ENCODE data around the gene ZDBF2.

ZDBF2 gene

DNA sequence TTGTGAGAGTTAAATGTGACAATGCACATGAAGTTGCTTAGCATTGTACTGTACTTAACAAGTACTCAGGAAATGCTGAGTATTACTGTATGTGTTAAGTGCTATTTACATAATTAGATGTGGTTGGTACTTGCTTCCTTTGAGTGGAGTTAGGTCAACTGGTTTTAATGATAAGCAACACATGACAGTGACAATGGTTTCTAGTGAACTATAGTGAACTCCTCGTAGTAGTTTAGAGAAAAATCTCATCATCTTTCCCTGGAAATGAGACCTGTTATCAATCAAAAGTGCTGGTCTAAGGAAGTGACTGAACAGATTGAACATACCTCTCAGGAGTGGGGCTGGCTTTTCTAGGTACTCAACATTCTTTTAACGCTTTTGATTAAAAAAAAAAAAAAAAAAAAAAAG lies 29.2 kb upstream of the ZDBF2 start:
- Histone ChIP-seq H3K27ac (ENCODE audit: low read depth, low read length) (peak overlapping the region; percentile 79), H3K4me1 (ENCODE audit: control insufficient read depth, low read length) (peaks cover 29% of the 10 kb centered on the region)

DNA sequence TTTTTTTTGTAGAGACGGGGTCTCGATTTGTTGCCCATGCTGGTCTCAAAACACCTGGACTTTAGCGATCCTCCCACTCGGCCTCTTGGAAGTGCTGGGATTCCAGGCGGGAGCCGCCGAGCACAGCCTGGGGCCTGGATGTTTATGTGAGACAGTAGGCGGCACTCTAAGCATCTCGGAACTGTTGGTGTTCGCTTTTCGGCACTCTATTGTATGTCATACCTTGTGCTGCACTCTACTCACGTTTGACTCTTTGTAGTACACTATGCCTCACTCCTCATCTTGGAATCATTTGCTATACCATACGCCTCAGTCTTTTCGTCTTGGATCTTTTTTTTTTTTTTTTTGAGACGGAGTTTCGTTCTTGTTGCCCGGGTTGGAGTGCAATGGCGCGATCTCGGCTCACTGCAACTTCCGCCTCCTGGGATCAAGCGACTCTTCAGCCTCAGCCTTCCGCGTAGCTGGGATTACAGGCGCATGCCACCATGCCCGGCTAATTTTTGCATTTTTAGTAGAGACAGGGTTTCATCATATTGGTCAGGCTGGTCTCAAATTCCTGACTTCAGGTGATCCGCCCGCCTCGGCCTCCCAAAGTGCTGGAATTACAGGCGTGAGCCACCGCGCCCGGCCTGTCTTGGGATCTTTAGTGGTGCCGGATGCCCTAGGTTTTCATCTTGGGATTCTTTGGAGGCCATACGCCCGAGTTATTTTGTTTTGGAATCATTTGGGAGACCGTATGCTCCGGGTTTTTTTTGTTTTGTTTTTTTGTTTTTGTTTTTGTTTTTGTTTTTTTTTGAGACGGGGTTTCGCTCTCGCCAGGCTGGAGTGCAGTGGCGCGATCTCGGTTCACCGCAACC lies 24.2 kb upstream of the ZDBF2 start:
- no peaks in the 10 kb centered on the region for H3K36me3 ChIP-seq (ENCODE audit: control insufficient read depth, low read length)
- H3K79me2 ChIP-seq (ENCODE audit: control insufficient read depth, low read length) = no peaks in the 10 kb centered on the region
- no peaks in the 10 kb centered on the region for H3K9me2 ChIP-seq (replicated peaks; ENCODE audit: control insufficient read depth, low read length)
- H3K4me2 ChIP-seq (ENCODE audit: low read length) = peak overlapping the region; percentile 43
- no peak overlapping the region for H3K27ac ChIP-seq (ENCODE audit: low read depth, low read length)
- H3K9me3 ChIP-seq (ENCODE audit: control insufficient read depth, insufficient read depth, low read length) = no peaks in the 10 kb centered on the region
- H4K20me1 ChIP-seq (ENCODE audit: control insufficient read depth, insufficient read depth, low read depth, low read length) = no peaks in the 10 kb centered on the region
- TF ChIP-seq, protein P1, sequence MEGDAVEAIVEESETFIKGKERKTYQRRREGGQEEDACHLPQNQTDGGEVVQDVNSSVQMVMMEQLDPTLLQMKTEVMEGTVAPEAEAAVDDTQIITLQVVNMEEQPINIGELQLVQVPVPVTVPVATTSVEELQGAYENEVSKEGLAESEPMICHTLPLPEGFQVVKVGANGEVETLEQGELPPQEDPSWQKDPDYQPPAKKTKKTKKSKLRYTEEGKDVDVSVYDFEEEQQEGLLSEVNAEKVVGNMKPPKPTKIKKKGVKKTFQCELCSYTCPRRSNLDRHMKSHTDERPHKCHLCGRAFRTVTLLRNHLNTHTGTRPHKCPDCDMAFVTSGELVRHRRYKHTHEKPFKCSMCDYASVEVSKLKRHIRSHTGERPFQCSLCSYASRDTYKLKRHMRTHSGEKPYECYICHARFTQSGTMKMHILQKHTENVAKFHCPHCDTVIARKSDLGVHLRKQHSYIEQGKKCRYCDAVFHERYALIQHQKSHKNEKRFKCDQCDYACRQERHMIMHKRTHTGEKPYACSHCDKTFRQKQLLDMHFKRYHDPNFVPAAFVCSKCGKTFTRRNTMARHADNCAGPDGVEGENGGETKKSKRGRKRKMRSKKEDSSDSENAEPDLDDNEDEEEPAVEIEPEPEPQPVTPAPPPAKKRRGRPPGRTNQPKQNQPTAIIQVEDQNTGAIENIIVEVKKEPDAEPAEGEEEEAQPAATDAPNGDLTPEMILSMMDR (IDR thresholded peaks at IDR 0.05; ENCODE audit: low read depth, low read length, poor library complexity, severe bottlenecking) = peak; percentile 18
- TF ChIP-seq EZH2phosphoT487 (IDR thresholded peaks at IDR 0.05; ENCODE audit: borderline replicate concordance, low read length) = no peak
- H3K27me3 ChIP-seq (ENCODE audit: control insufficient read depth, low read length) = peaks cover 39% of the 10 kb centered on the region
- H3K4me1 ChIP-seq (ENCODE audit: control insufficient read depth, low read length) = peaks cover 19% of the 10 kb centered on the region
- H3F3A ChIP-seq (ENCODE audit: control insufficient read depth, insufficient read depth) = peaks cover 21% of the 10 kb centered on the region
- H3K4me3 ChIP-seq (ENCODE audit: low read length) = peak overlapping the region; percentile 59

More for the DNA sequence above, 29.2 kb upstream of the ZDBF2 start:
- Histone ChIP-seq H3K27me3 (ENCODE audit: control insufficient read depth, low read length) (peaks cover 25% of the 10 kb centered on the region), H3K4me3 (ENCODE audit: low read length) (peak overlapping the region; percentile 32), H3K9me3 (ENCODE audit: control insufficient read depth, insufficient read depth, low read length) (no peaks in the 10 kb centered on the region), H3K79me2 (ENCODE audit: control insufficient read depth, low read length) (no peaks in the 10 kb centered on the region), H3F3A (ENCODE audit: control insufficient read depth, insufficient read depth) (peaks cover 25% of the 10 kb centered on the region), H3K9me2 (replicated peaks; ENCODE audit: control insufficient read depth, low read length) (no peaks in the 10 kb centered on the region), H3K4me2 (ENCODE audit: low read length) (peak overlapping the region; percentile 66), H3K36me3 (ENCODE audit: control insufficient read depth, low read length) (no peaks in the 10 kb centered on the region), H4K20me1 (ENCODE audit: control insufficient read depth, insufficient read depth, low read depth, low read length) (no peaks in the 10 kb centered on the region)
- no peak for TF ChIP-seq EZH2phosphoT487 (IDR thresholded peaks at IDR 0.05; ENCODE audit: borderline replicate concordance, low read length)
- TF ChIP-seq, protein P1 (IDR thresholded peaks at IDR 0.05; ENCODE audit: low read depth, low read length, poor library complexity, severe bottlenecking) = no peak

DNA sequence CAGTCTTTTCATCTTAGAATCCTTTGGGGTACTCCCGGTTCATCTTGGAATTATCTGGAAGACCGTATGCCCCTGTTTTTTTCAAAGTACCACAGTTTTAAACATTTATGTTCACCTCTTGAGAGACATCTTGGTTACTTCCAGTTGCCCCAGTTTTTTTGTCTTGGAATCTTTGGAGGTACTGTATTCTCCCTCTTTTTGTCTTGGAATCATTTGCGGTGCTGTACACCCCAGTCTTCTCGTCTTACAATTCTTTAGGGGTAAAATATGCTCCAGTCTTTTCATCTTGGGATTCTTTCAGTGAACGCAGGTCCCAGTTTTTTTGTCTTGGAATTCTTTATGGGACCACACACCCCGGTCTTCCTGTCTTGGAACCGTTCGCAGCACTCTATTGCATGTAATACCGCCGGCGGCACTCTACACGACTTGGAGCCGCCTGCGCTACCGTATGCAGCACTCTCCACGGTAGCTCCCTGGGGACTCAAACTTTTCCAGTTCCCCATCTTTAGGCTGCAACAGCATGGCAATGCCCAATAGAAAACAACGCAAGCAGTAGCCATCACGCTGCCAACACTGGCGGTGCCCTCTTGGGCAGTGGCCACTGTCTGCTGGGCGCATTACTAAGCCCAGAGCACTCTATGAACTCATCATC lies 21.2 kb upstream of the ZDBF2 start:
- TF ChIP-seq, protein P1 (IDR thresholded peaks at IDR 0.05; ENCODE audit: low read depth, low read length, poor library complexity, severe bottlenecking) = no peak
- TF ChIP-seq EZH2phosphoT487 (IDR thresholded peaks at IDR 0.05; ENCODE audit: borderline replicate concordance, low read length) = no peak
- H3K9me2 ChIP-seq (replicated peaks; ENCODE audit: control insufficient read depth, low read length) = no peaks in the 10 kb centered on the region
- no peaks in the 10 kb centered on the region for H3K36me3 ChIP-seq (ENCODE audit: control insufficient read depth, low read length)
- no peaks in the 10 kb centered on the region for H3F3A ChIP-seq (ENCODE audit: control insufficient read depth, insufficient read depth)
- no peak overlapping the region for H3K4me2 ChIP-seq (ENCODE audit: low read length)
- no peaks in the 10 kb centered on the region for H3K79me2 ChIP-seq (ENCODE audit: control insufficient read depth, low read length)
- H3K27ac ChIP-seq (ENCODE audit: low read depth, low read length) = no peak overlapping the region
- peaks cover 46% of the 10 kb centered on the region for H3K27me3 ChIP-seq (ENCODE audit: control insufficient read depth, low read length)
- H3K9me3 ChIP-seq (ENCODE audit: control insufficient read depth, insufficient read depth, low read length) = no peaks in the 10 kb centered on the region
- H4K20me1 ChIP-seq (ENCODE audit: control insufficient read depth, insufficient read depth, low read depth, low read length) = no peaks in the 10 kb centered on the region
- no peaks in the 10 kb centered on the region for H3K4me1 ChIP-seq (ENCODE audit: control insufficient read depth, low read length)
- no peak overlapping the region for H3K4me3 ChIP-seq (ENCODE audit: low read length)

Measured in DOHH2 (cell line).